Heart right ventricle (tissue), 16 donors: ENCODE measurements around the gene SLC8A1. TPM values are rescaled to one million over a fixed set of nuclear protein-coding genes. Genes with fewer than 3 reads are reported as not detected.
A peak's percentile ranks its signal among the peaks of the same experiment; 100 is the strongest.

Source experiments
- ATAC-seq, 8 donors: fragments of 200-7000 bp; cut with Tn5 transposase; one replicate each; pipeline ENCODE4 v1.9.1; 2020; ENCODE audit warnings: mild to moderate bottlenecking in 8 of 8, moderate library complexity in 8 of 8, moderate number of reproducible peaks in 1 of 8
- DNase-seq, 2 donors: peaks; one replicate each; pipeline ENCODE4 v3.0.0-alpha.2; 2020
- H3K27ac ChIP-seq, 10 donors: fragments of 200-600 bp; sonication (generic) in 2 of 10; one replicate each; pipeline versions ENCODE4 v1.5.0 to v1.8.0; 2020 to 2022; ENCODE audit warnings: mild to moderate bottlenecking in 3 of 10
- H3K27me3 ChIP-seq, 7 donors: fragments of 200-600 bp; one replicate each; pipeline ENCODE4 v1.8.0; 2021 to 2022; ENCODE audit warnings: mild to moderate bottlenecking in 2 of 7
- H3K36me3 ChIP-seq, 9 donors: fragments of 200-600 bp; sonication (generic) in 1 of 9; one replicate each; pipeline versions ENCODE4 v1.5.0 to v1.8.0; 2020 to 2022; ENCODE audit warnings: mild to moderate bottlenecking in 2 of 9
- H3K4me1 ChIP-seq, 9 donors: fragments of 200-600 bp; sonication (generic) in 1 of 9; one replicate each; pipeline versions ENCODE4 v1.5.0 to v1.8.0; 2020 to 2022; ENCODE audit warnings: mild to moderate bottlenecking in 4 of 9
- H3K4me3 ChIP-seq, 10 donors: fragments of 200-600 bp; sonication (generic) in 2 of 10; one replicate each; pipeline versions ENCODE4 v1.5.0 to v1.8.0; 2020 to 2022; ENCODE audit warnings: mild to moderate bottlenecking in 7 of 10, moderate library complexity in 2 of 10
- H3K9me3 ChIP-seq, 11 donors: fragments of 200-600 bp in 10 of 11; sonication (generic) in 2 of 11; one replicate each; pipeline versions ENCODE4 v1.5.0 to v1.8.0; 2013 to 2022; ENCODE audit warnings: mild to moderate bottlenecking in 2 of 11, control low read depth in 1 of 11, moderate library complexity in 1 of 11
- WGBS, 2 donors: extraction: QIAGEN DNeasy Blood & Tissue Kit; methylation state at CpG; one replicate each; pipeline ENCODE4 v1.1.7; 2013; ENCODE audit warnings: inconsistent platforms in 1 of 2; 5-methylcytosine and 5-hydroxymethylcytosine counted together
- intact Hi-C, 10 donors: fragments of 100-400 bp; cut with DNase I; formaldehyde crosslinking; loops; one replicate each; pipeline versions ENCODE4 v1.11.1 to v1.14.2; 2022
- polyA plus RNA-seq, 2 donors: library from polyadenylated mRNA; stranded (reverse); fragments of 200-250 nt; gene quantifications; one replicate each; pipeline ENCODE4 v1.2.3, GENCODE V29; 2013
- total RNA-seq, 10 donors: library from RNA; stranded (reverse); fragmentation: NEBNext Ultra II Directional in 3 of 10; extraction: Animal tissue kit (Norgen Biotek cat#: 25700) in 3 of 10; gene quantifications; one replicate each; pipeline versions ENCODE4 v1.2.1 to v1.2.4, GENCODE V29; 2021 to 2023
- TF ChIP-seq, protein P1 (sequence below), 9 donors: fragments of 200-600 bp; sonication (generic) in 2 of 9; IDR thresholded peaks; one replicate each; pipeline versions ENCODE4 v1.5.0 to v1.8.0; 2021 to 2022; ENCODE audit warnings: antibody characterized with exemption in 9 of 9, mild to moderate bottlenecking in 5 of 9, moderate library complexity in 1 of 9
- donor health status: Arrhythmogenic right ventricular cardiomyopathy.
- donor health status: ischemic (EF 13 %, LVEDD 7.1; RV severe dilation, severe dysfunction).
- donor health status: healthy with polysubstance abuse.
- donor health status: DM: no; HTN: yes; CAD: no.
- donor health status: DM: no; HTN: no; CAD: no.
- donor health status: ischemic (EF 25% LVEDD 6.9; RV normal size, moderate dysfunction).
- donor health status: ischemic (EF 25% LVEDD 5.7; RV mildly dilated, moderate dysfunction).
- donor health status: healthy.
- donor health status: DM: yes; HTN: yes; CAD: no.
- donor health status: Ischemic cardiomyopathy.
- donor health status: ischemic (EF 35%, LVEDD 5.7; RV mildly dilated, moderate dysfunction).
- donor health status: nonischemic (EF 11% LVEDD 7.7; RV severe dilation, severe dysfunction).
- donor health status: DM: yes; HTN: yes; CAD: no.
- donor health status: PGD.
- donor health status: ischemic (EF 29% LVEDD 5.4; RV normal size, mild dysfunction).
- donor health status: nonischemic (EF 23%, LVEDD 6.1; RV moderate dilation, normal function).

Gene SLC8A1
- total and polyA plus RNA-seq, 12 donors = 11.1 to 1,497 (median 1,067) TPM

- 23 to 25% methylated on average over 11 of the region's 11 CpGs for WGBS, 2 donors
- intact Hi-C loops = loop anchor here in 2 of 10 donors (5.0 to 10.0 kb wide), 2 partner anchors 37 to 66 kb away; partner anchors contain the start of gene SLC8A1 (in 1 of the 2)
- Histone ChIP-seq H3K36me3 (no peaks in the 10 kb centered on the region), H3K4me3 (peak overlapping the region; percentile 8 to 62 (median 44)), H3K27me3 (no peaks in the 10 kb centered on the region), H3K27ac (peak overlapping the region in 9 of 10 donors; percentile 23 to 85 (median 75)), H3K9me3 (no peaks in the 10 kb centered on the region), H3K4me1 (peaks cover 7 to 64% (median 37%) of the 10 kb centered on the region in 9 donors)
- DNase-seq (no peak), ATAC-seq (peak; percentile 62 to 91 (median 82))
- TF ChIP-seq, protein P1, sequence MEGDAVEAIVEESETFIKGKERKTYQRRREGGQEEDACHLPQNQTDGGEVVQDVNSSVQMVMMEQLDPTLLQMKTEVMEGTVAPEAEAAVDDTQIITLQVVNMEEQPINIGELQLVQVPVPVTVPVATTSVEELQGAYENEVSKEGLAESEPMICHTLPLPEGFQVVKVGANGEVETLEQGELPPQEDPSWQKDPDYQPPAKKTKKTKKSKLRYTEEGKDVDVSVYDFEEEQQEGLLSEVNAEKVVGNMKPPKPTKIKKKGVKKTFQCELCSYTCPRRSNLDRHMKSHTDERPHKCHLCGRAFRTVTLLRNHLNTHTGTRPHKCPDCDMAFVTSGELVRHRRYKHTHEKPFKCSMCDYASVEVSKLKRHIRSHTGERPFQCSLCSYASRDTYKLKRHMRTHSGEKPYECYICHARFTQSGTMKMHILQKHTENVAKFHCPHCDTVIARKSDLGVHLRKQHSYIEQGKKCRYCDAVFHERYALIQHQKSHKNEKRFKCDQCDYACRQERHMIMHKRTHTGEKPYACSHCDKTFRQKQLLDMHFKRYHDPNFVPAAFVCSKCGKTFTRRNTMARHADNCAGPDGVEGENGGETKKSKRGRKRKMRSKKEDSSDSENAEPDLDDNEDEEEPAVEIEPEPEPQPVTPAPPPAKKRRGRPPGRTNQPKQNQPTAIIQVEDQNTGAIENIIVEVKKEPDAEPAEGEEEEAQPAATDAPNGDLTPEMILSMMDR (IDR thresholded peaks at IDR 0.05) = no peak
Measured at GRCh38 chr2:40488927-40489677, 37.2 kb upstream of the SLC8A1 start.

GRCh38 chr2:40488101-40488601 is 36.3 kb upstream of the SLC8A1 start:
- TF ChIP-seq, protein P1 (IDR thresholded peaks at IDR 0.05) = peak; percentile 16 to 66 (median 51)
- no peaks in the 10 kb centered on the region for H3K27me3 ChIP-seq
- WGBS, 2 donors = 18 to 25% methylated on average over 4 of the region's 4 CpGs
- H3K9me3 ChIP-seq = peaks cover 0 to 5% (median 0%) of the 10 kb centered on the region in 11 donors
- H3K4me3 ChIP-seq = peak overlapping the region in 8 of 10 donors; percentile 31 to 62 (median 46)
- H3K4me1 ChIP-seq = peaks cover 7 to 59% (median 37%) of the 10 kb centered on the region in 9 donors
- ATAC-seq (peak in 7 of 8 donors; percentile 24 to 59 (median 49)), DNase-seq (no peak)
- intact Hi-C loops = loop anchor here in 2 of 10 donors (5.0 to 10.0 kb wide), 2 partner anchors 36 to 67 kb away; partner anchors contain the start of gene SLC8A1 (in 1 of the 2)
- peak overlapping the region in 9 of 10 donors; percentile 23 to 85 (median 75) for H3K27ac ChIP-seq
- no peaks in the 10 kb centered on the region for H3K36me3 ChIP-seq

DNA sequence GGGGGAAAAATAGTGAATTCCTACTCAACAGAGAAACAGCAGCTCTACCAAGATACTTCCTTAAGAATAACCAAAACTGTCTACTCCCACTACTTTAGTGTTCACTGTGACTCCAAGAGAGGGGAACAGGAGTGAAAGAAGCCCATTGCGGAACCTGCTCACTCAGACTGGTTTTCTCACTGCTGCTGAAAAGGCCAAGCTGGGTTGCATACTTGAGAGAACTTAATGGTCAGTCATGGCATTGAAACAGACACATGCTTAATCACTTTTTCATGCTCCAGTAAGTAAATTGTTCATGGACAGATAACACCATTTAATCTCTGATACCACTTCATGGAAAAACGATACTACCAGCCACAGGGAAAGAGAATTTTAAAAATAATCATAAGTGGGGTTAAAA is 35.7 kb upstream of the SLC8A1 start:
- Histone ChIP-seq H3K27me3 (no peaks in the 10 kb centered on the region), H3K36me3 (no peaks in the 10 kb centered on the region), H3K4me1 (peaks cover 7 to 59% (median 37%) of the 10 kb centered on the region in 9 donors), H3K9me3 (peaks cover 0 to 5% (median 0%) of the 10 kb centered on the region in 11 donors), H3K27ac (peak overlapping the region in 8 of 10 donors; percentile 48 to 85 (median 76)), H3K4me3 (peak overlapping the region in 1 of 10 donors; percentile 62)
- intact Hi-C loops = loop anchor here in 2 of 10 donors (5.0 to 10.0 kb wide), 2 partner anchors 35 to 67 kb away; partner anchors contain the start of gene SLC8A1 (in 1 of the 2)
- WGBS, 2 donors = 41 to 46% methylated on average over 2 of the region's 2 CpGs
- TF ChIP-seq, protein P1 (IDR thresholded peaks at IDR 0.05) = no peak
- DNase-seq = no peak
- peak; percentile 13 to 62 (median 56) for ATAC-seq

- intact Hi-C loops = loop anchor here in 2 of 10 donors (5.0 to 10.0 kb wide), 2 partner anchors 34 to 69 kb away; partner anchors contain the start of gene SLC8A1 (in 1 of the 2)
- TF ChIP-seq, protein P1 (IDR thresholded peaks at IDR 0.05) = peak in 2 of 9 donors; percentile 11 to 17
- 45 to 58% methylated on average over 3 of the region's 3 CpGs for WGBS, 2 donors
- peaks cover 7 to 76% (median 52%) of the 10 kb centered on the region in 9 donors for H3K4me1 ChIP-seq
- H3K27me3 ChIP-seq = no peaks in the 10 kb centered on the region
- peak overlapping the region in 3 of 10 donors; percentile 1 to 32 (median 28) for H3K27ac ChIP-seq
- H3K9me3 ChIP-seq = peaks cover 0 to 5% (median 0%) of the 10 kb centered on the region in 11 donors
- ATAC-seq (no peak), DNase-seq (no peak)
- H3K4me3 ChIP-seq = no peak overlapping the region
- no peaks in the 10 kb centered on the region for H3K36me3 ChIP-seq
Measured at GRCh38 chr2:40485854-40486253, 34.0 kb upstream of the SLC8A1 start.
